GM21825 (cell line): ENCODE results near the gene METTL26.

ENCODE experiments used
- ATAC-seq: cut with Tn5 transposase; IDR thresholded peaks from one replicate; pipeline ENCODE4 v1.9.1; 2021; ENCODE audit warnings: mild to moderate bottlenecking, moderate library complexity; ENCODE audit not compliant: unreplicated experiment

The METTL26 gene

GRCh38 chr16:641326-642188 lies 5.5 kb upstream of the METTL26 start, which contains the start of gene MCRIP2:
MCRIP2 (plus strand) TSS chr16:641828; CDS start chr16:641992, 164 bp downstream.
- ATAC-seq: peak; percentile 40

- ATAC-seq: no peak
These were observed 4.5 kb upstream of the METTL26 start for GRCh38 chr16:640614-641013.

- ATAC-seq: no peak
These were observed 2.7 kb upstream of the METTL26 start for GRCh38 chr16:638836-639235.

GRCh38 chr16:638034-638543 lies 2.0 kb upstream of the METTL26 start:
- ATAC-seq: no peak

GRCh38 chr16:637081-638018 lies 1.2 kb upstream of the METTL26 start:
- ATAC-seq: peak; percentile 27

- ATAC-seq: peak; percentile 10
These were observed 416 bp downstream of the METTL26 start for GRCh38 chr16:635573-636205.

GRCh38 chr16:634996-635395 lies 1.1 kb downstream of the METTL26 start:
- no peak for ATAC-seq

GRCh38 chr16:634051-634670 lies 1.9 kb downstream of the METTL26 start:
- no peak for ATAC-seq

- ATAC-seq: no peak
These were observed 2.6 kb downstream of the METTL26 start for GRCh38 chr16:633336-634050.

GRCh38 chr16:632486-633335 lies 3.4 kb downstream of the METTL26 start:
- ATAC-seq: no peak

- ATAC-seq: no peak
These were observed 4.2 kb downstream of the METTL26 start for GRCh38 chr16:631808-632358.

GRCh38 chr16:630815-631405 lies 5.2 kb downstream of the METTL26 start, which contains the start of gene WFIKKN1:
WFIKKN1 (plus strand) TSS chr16:630985; CDS start chr16:631254, 269 bp downstream.
- ATAC-seq: no peak

GRCh38 chr16:630249-630814 lies 5.8 kb downstream of the METTL26 start:
- ATAC-seq: no peak

- no peak for ATAC-seq
These were observed 6.3 kb downstream of the METTL26 start for GRCh38 chr16:629833-630248.

GRCh38 chr16:629185-629832 lies 6.8 kb downstream of the METTL26 start:
- no peak for ATAC-seq

- ATAC-seq: no peak
These were observed 7.6 kb downstream of the METTL26 start for GRCh38 chr16:628321-629061.
